GM23248 (cell line): Measurements from ENCODE around the gene BATF. TPM values are rescaled to one million over a fixed set of nuclear protein-coding genes. Genes with fewer than 3 reads are reported as not detected.

Experiments
- DNase-seq: peaks from one replicate; pipeline ENCODE4 v3.0.0-alpha.2; 2015
- H2AFZ ChIP-seq: fragments of 200-600 bp; sonication (generic); 2 replicates; pipeline ENCODE4 v1.6.1; 2016; ENCODE audit warnings: antibody characterized with exemption
- H3F3A ChIP-seq: fragments of 200-600 bp; sonication (generic); 2 replicates; pipeline ENCODE4 v1.6.1; 2016; ENCODE audit warnings: mild to moderate bottlenecking, antibody characterized with exemption, mixed run types; ENCODE audit not compliant: insufficient read depth
- H3K27ac ChIP-seq: fragments of 200-600 bp; sonication (generic); 2 replicates; pipeline ENCODE4 v1.5.1; 2016; ENCODE audit warnings: mild to moderate bottlenecking
- H3K27me3 ChIP-seq: fragments of 200-600 bp; sonication (generic); replicated peaks from 2 replicates; pipeline ENCODE4 v1.6.1; 2016; ENCODE audit warnings: mild to moderate bottlenecking; ENCODE audit not compliant: insufficient read depth
- H3K36me3 ChIP-seq: fragments of 200-600 bp; sonication (generic); 2 replicates; pipeline ENCODE4 v1.6.1; 2016; ENCODE audit warnings: low read depth, mild to moderate bottlenecking
- H3K4me1 ChIP-seq: fragments of 200-600 bp; sonication (generic); 2 replicates; pipeline ENCODE4 v1.6.1; 2016; ENCODE audit warnings: mild to moderate bottlenecking; ENCODE audit not compliant: insufficient read depth
- H3K4me2 ChIP-seq: fragments of 200-600 bp; sonication (generic); one replicate; pipeline ENCODE4 v1.6.1; 2016; ENCODE audit warnings: mild to moderate bottlenecking; ENCODE audit not compliant: unreplicated experiment
- H3K4me3 ChIP-seq: fragments of 200-600 bp; sonication (generic); 2 replicates; pipeline ENCODE4 v1.5.1; 2016; ENCODE audit warnings: mild to moderate bottlenecking
- H3K79me2 ChIP-seq: fragments of 200-600 bp; sonication (generic); 2 replicates; pipeline ENCODE4 v1.6.1; 2016; ENCODE audit warnings: mild to moderate bottlenecking; ENCODE audit not compliant: insufficient read depth
- H3K9ac ChIP-seq: fragments of 200-600 bp; sonication (generic); 2 replicates; pipeline ENCODE4 v1.6.1; 2016; ENCODE audit warnings: mild to moderate bottlenecking
- H3K9me2 ChIP-seq: fragments of 200-600 bp; sonication (generic); 2 replicates; pipeline ENCODE4 v1.6.1; 2016; ENCODE audit warnings: mixed run types, mild to moderate bottlenecking, moderate library complexity; ENCODE audit not compliant: insufficient read depth
- H3K9me3 ChIP-seq: fragments of 200-600 bp; sonication (generic); one replicate; pipeline ENCODE4 v1.6.1; 2017; ENCODE audit warnings: low read depth
- H4K20me1 ChIP-seq: fragments of 200-600 bp; sonication (generic); 2 replicates; pipeline ENCODE4 v1.6.0; 2016; ENCODE audit not compliant: insufficient read depth
- EZH2 ChIP-seq: fragments of 200-600 bp; sonication (generic); IDR thresholded peaks from 2 replicates; pipeline ENCODE4 v1.6.1; 2018; ENCODE audit warnings: antibody characterized with exemption, mild to moderate bottlenecking; ENCODE audit not compliant: insufficient read depth, poor library complexity, severe bottlenecking
- EZH2phosphoT487 ChIP-seq: fragments of 200-600 bp; sonication (generic); IDR thresholded peaks from 2 replicates; pipeline ENCODE4 v1.6.1; 2018; ENCODE audit warnings: antibody characterized with exemption, moderate library complexity, mild to moderate bottlenecking, low read depth; ENCODE audit not compliant: insufficient read depth
- WGBS, 2 experiments: methylation state at CpG; one replicate each; pipeline ENCODE4 v1.1.6; 2015 to 2017; ENCODE audit warnings: low lambda C conversion rate in 2 of 2, low coverage in 1 of 2; ENCODE audit errors: missing lambda C conversion rate in 2 of 2; 5-methylcytosine and 5-hydroxymethylcytosine counted together
- in situ Hi-C: fragments of 300-500 bp; cut with MboI; formaldehyde crosslinking; loops from 2 replicates; pipeline ENCODE4 v1.15.0; 2020
- polyA plus RNA-seq: library from polyadenylated mRNA; unstranded; fragments of >200 nt; fragmentation: Nextera tagmentation; extraction: Ambion mirVana; gene quantifications from 2 replicates; pipeline ENCODE4 v1.2.1, GENCODE V29; 2016
- total RNA-seq: library from RNA; depleted of rRNA; stranded (reverse); fragments of >200 nt; shearing (Covaris generic); gene quantifications from 2 replicates; pipeline ENCODE4 v1.2.3, GENCODE V29; 2014

The BATF gene
- total and polyA plus RNA-seq, 2 experiments from 2014 or later: not detected

GRCh38 chr14:75577729-75578101, 55.4 kb downstream of the BATF start:
- Histone ChIP-seq H3K9me2 (no peaks in the 10 kb centered on the region), H2AFZ (peak overlapping the region; percentile 81), H3K27ac (no peak overlapping the region), H3K27me3 (peaks cover 22% of the 10 kb centered on the region), H3K9me3 (no peaks in the 10 kb centered on the region), H3K4me2 (peak overlapping the region; percentile 94), H3K36me3 (no peaks in the 10 kb centered on the region), H3K9ac (peak overlapping the region; percentile 17; the same call in 1 of the 2 replicates), H3K4me3 (peak overlapping the region; percentile 78), H3K4me1 (no peaks in the 10 kb centered on the region), H3K79me2 (no peaks in the 10 kb centered on the region), H3F3A (peaks cover 7% of the 10 kb centered on the region; the same call in 1 of the 2 replicates), H4K20me1 (no peaks in the 10 kb centered on the region)
- peak; percentile 89 for DNase-seq
- TF ChIP-seq EZH2phosphoT487: no peak
- no peak for TF ChIP-seq EZH2
- 0 to 1% methylated on average over 16 of the region's 16 CpGs for WGBS, 2 experiments
- in situ Hi-C loops: no loop called here

GRCh38 chr14:75578102-75578785, 56.0 kb downstream of the BATF start, which contains the start of gene FLVCR2:
Gene FLVCR2, plus strand, starts transcription at chr14:75578620. Its CDS starts 353 bp downstream, at chr14:75578973.
- Histone ChIP-seq H3K9ac (peak within 1 kb of the TSS; percentile 41; the same call in 1 of the 2 replicates), H3K9me2 (no peaks in the 10 kb centered on the region), H2AFZ (peak within 1 kb of the TSS; percentile 87), H3F3A (peaks cover 7% of the 10 kb centered on the region; the same call in 1 of the 2 replicates), H3K27ac (no peak within 1 kb of the TSS), H3K4me1 (no peaks in the 10 kb centered on the region), H3K79me2 (no peaks in the 10 kb centered on the region), H3K4me2 (peak within 1 kb of the TSS; percentile 94), H4K20me1 (no peaks in the 10 kb centered on the region), H3K27me3 (peaks cover 24% of the 10 kb centered on the region), H3K36me3 (no peaks in the 10 kb centered on the region), H3K9me3 (no peaks in the 10 kb centered on the region), H3K4me3 (peak within 1 kb of the TSS; percentile 78)
- in situ Hi-C loops: no loop called here
- 1 to 2% methylated on average over 31 to 49 of the region's 49 CpGs for WGBS, 2 experiments
- TF ChIP-seq EZH2 (no peak), EZH2phosphoT487 (no peak)
- DNase-seq: peak; percentile 78

GRCh38 chr14:75578786-75579337, 56.6 kb downstream of the BATF start:
- no peak for DNase-seq
- Histone ChIP-seq H3K4me2 (peak overlapping the region; percentile 94), H3K27me3 (peaks cover 24% of the 10 kb centered on the region), H3K9ac (peak overlapping the region; percentile 41; the same call in 1 of the 2 replicates), H3K4me3 (peak overlapping the region; percentile 78), H3K79me2 (no peaks in the 10 kb centered on the region), H3K27ac (no peak overlapping the region), H3K9me3 (no peaks in the 10 kb centered on the region), H3K4me1 (no peaks in the 10 kb centered on the region), H3F3A (peaks cover 7% of the 10 kb centered on the region; the same call in 1 of the 2 replicates), H3K36me3 (no peaks in the 10 kb centered on the region), H4K20me1 (no peaks in the 10 kb centered on the region), H3K9me2 (no peaks in the 10 kb centered on the region), H2AFZ (peak overlapping the region; percentile 87)
- TF ChIP-seq EZH2 (no peak), EZH2phosphoT487 (no peak)
- in situ Hi-C loops: no loop called here
- 29 to 31% methylated on average over 18 to 21 of the region's 21 CpGs for WGBS, 2 experiments

GRCh38 chr14:75579338-75579864, 57.1 kb downstream of the BATF start:
- in situ Hi-C loops: no loop called here
- peaks cover 7% of the 10 kb centered on the region; the same call in 1 of the 2 replicates for H3F3A ChIP-seq
- H3K9me3 ChIP-seq: no peaks in the 10 kb centered on the region
- 95% methylated on average over 13 of the region's 13 CpGs for WGBS, 2 experiments
- no peak overlapping the region for H2AFZ ChIP-seq
- H3K9me2 ChIP-seq: no peaks in the 10 kb centered on the region
- no peak overlapping the region for H3K9ac ChIP-seq
- peaks cover 29% of the 10 kb centered on the region for H3K27me3 ChIP-seq
- H3K4me3 ChIP-seq: peak overlapping the region; percentile 78; the same call in 1 of the 2 replicates
- TF ChIP-seq EZH2phosphoT487: no peak
- no peak for TF ChIP-seq EZH2
- DNase-seq: no peak
- H3K4me1 ChIP-seq: no peaks in the 10 kb centered on the region
- peak overlapping the region; percentile 94 for H3K4me2 ChIP-seq
- no peaks in the 10 kb centered on the region for H3K36me3 ChIP-seq
- H3K79me2 ChIP-seq: no peaks in the 10 kb centered on the region
- H4K20me1 ChIP-seq: no peaks in the 10 kb centered on the region
- H3K27ac ChIP-seq: no peak overlapping the region
